DND-41 (cell line): Measurements from ENCODE around the gene KRTAP10-9.

Experiments
- ATAC-seq: fragments of 200-7000 bp; cut with Tn5 transposase; 3 replicates; pipeline ENCODE4 v1.9.1; 2021; ENCODE audit warnings: low read depth; ENCODE audit not compliant: insufficient read depth
- DNase-seq: peaks from one replicate; pipeline ENCODE4 v3.0.0-alpha.2; 2020
- H2AFZ ChIP-seq: 2 replicates; pipeline ENCODE4 v1.6.0; 2012; ENCODE audit warnings: low read depth, low read length
- H3K27ac ChIP-seq: 2 replicates; pipeline ENCODE4 v1.5.1; 2012; ENCODE audit warnings: low read length, inconsistent platforms
- H3K27me3 ChIP-seq: fragments of 200-600 bp; sonication (generic); 2 replicates; pipeline ENCODE4 v1.6.0; 2012; ENCODE audit warnings: low read length, mild to moderate bottlenecking, inconsistent platforms; ENCODE audit not compliant: insufficient read depth, poor library complexity
- H3K36me3 ChIP-seq: 2 replicates; pipeline ENCODE4 v1.5.1; 2012; ENCODE audit warnings: low read length, inconsistent platforms; ENCODE audit not compliant: insufficient read depth
- H3K4me1 ChIP-seq: 2 replicates; pipeline ENCODE4 v1.5.1; 2012; ENCODE audit warnings: mild to moderate bottlenecking, low read length; ENCODE audit not compliant: insufficient read depth
- H3K4me2 ChIP-seq: 2 replicates; pipeline ENCODE4 v1.6.0; 2012; ENCODE audit warnings: mild to moderate bottlenecking, moderate library complexity, low read length, inconsistent platforms; ENCODE audit not compliant: insufficient read depth
- H3K4me3 ChIP-seq, 2 experiments: fragments of 200-600 bp in 1 of 2; shearing (Covaris generic) in 1 of 2; 2 replicates each; pipeline ENCODE4 v1.5.1; 2012 to 2016; ENCODE audit warnings: inconsistent platforms in 2 of 2, low read length in 2 of 2, mild to moderate bottlenecking in 2 of 2, low read depth in 1 of 2, moderate library complexity in 1 of 2
- H3K79me2 ChIP-seq: 2 replicates; pipeline ENCODE4 v1.6.0; 2012; ENCODE audit warnings: low read length, inconsistent platforms; ENCODE audit not compliant: insufficient read depth
- H3K9ac ChIP-seq: 2 replicates; pipeline ENCODE4 v1.6.0; 2012; ENCODE audit warnings: low read depth, mild to moderate bottlenecking, inconsistent platforms, low read length, moderate library complexity
- H3K9me3 ChIP-seq: 2 replicates; pipeline ENCODE4 v1.5.1; 2012; ENCODE audit warnings: low read length, moderate library complexity, mild to moderate bottlenecking, inconsistent platforms; ENCODE audit not compliant: insufficient read depth, severe bottlenecking
- H4K20me1 ChIP-seq: 2 replicates; pipeline ENCODE4 v1.6.0; 2012; ENCODE audit warnings: low read length; ENCODE audit not compliant: insufficient read depth
- EZH2 ChIP-seq: IDR thresholded peaks from 3 replicates; pipeline ENCODE4 v1.6.1; 2012; ENCODE audit warnings: borderline replicate concordance, low read depth, mild to moderate bottlenecking, moderate library complexity, low read length, inconsistent platforms; ENCODE audit not compliant: severe bottlenecking
- TF ChIP-seq, protein P1 (sequence below): IDR thresholded peaks from 2 replicates; pipeline ENCODE4 v1.5.1; 2012; ENCODE audit warnings: borderline replicate concordance, low read length, moderate library complexity, mild to moderate bottlenecking; ENCODE audit not compliant: poor library complexity, severe bottlenecking; ENCODE audit errors: extremely low read depth

The KRTAP10-9 gene

DNA sequence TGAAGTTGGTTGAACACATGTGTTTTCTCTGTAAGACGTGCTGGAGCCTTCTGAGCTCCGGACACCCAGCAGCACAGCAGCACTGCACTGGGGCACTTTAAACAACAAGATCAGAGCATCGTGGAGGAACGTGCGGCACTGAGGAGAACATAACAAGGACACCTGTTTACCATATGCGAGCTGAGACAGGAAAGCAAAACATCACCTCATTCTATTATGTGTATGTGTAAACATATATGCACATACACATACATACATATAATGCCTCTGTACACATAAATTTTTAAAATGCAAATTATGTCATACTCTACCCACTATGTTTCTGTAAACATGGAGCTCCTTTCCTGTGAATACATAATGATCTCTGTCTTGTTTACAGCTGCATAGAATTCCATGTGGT, 31.4 kb upstream of the KRTAP10-9 start:
- TF ChIP-seq EZH2, result no peak
- TF ChIP-seq, protein P1, sequence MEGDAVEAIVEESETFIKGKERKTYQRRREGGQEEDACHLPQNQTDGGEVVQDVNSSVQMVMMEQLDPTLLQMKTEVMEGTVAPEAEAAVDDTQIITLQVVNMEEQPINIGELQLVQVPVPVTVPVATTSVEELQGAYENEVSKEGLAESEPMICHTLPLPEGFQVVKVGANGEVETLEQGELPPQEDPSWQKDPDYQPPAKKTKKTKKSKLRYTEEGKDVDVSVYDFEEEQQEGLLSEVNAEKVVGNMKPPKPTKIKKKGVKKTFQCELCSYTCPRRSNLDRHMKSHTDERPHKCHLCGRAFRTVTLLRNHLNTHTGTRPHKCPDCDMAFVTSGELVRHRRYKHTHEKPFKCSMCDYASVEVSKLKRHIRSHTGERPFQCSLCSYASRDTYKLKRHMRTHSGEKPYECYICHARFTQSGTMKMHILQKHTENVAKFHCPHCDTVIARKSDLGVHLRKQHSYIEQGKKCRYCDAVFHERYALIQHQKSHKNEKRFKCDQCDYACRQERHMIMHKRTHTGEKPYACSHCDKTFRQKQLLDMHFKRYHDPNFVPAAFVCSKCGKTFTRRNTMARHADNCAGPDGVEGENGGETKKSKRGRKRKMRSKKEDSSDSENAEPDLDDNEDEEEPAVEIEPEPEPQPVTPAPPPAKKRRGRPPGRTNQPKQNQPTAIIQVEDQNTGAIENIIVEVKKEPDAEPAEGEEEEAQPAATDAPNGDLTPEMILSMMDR, result no peak
- no peak for ATAC-seq
- H4K20me1 ChIP-seq, result no peaks in the 10 kb centered on the region
- H3K79me2 ChIP-seq, result no peaks in the 10 kb centered on the region
- H3K4me2 ChIP-seq, result no peak overlapping the region
- H3K36me3 ChIP-seq, result no peaks in the 10 kb centered on the region
- H3K4me3 ChIP-seq, result no peak overlapping the region
- no peaks in the 10 kb centered on the region for H3K27me3 ChIP-seq
- H3K9ac ChIP-seq, result no peak overlapping the region
- H2AFZ ChIP-seq, result no peak overlapping the region
- DNase-seq, result no peak
- H3K4me1 ChIP-seq, result no peaks in the 10 kb centered on the region
- H3K27ac ChIP-seq, result no peak overlapping the region
- H3K9me3 ChIP-seq, result no peaks in the 10 kb centered on the region

DNA sequence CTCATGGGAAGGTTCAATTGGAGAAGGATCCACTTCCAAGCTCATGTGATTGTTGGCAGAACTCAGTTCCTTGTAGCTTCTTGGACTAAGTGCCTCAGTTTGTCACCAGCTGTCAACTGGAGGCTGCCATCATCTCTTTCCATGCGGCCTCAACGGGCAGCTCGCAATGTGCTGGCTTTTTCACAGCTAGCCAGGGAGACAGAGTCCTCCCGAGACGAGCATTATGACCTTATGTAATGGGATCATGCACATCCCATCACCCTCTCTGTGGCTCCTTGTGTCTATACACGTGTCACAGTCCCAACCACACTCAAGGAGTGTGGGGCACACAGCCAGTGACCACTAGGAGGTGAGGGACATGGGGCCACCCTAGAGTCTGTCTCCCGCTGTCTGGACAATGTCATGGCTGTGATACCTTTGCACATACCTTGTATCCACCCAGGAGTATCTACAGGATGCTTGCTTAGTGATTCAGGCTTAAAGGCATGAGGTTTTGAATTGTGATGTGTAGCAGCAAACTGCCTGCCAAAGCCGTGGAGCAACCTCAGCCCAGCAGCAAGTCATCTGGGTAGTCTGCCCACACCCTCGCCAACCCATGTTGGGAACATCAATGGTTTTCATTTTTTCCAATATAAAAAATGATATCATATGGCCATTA, 30.7 kb upstream of the KRTAP10-9 start:
- DNase-seq, result no peak
- no peak for ATAC-seq
- no peaks in the 10 kb centered on the region for H3K79me2 ChIP-seq
- no peak for TF ChIP-seq EZH2
- TF ChIP-seq, protein P1, result no peak
- H3K9me3 ChIP-seq, result no peaks in the 10 kb centered on the region
- H3K4me1 ChIP-seq, result no peaks in the 10 kb centered on the region
- no peak overlapping the region for H2AFZ ChIP-seq
- H3K4me3 ChIP-seq, result no peak overlapping the region
- H3K27me3 ChIP-seq, result no peaks in the 10 kb centered on the region
- no peak overlapping the region for H3K9ac ChIP-seq
- no peaks in the 10 kb centered on the region for H3K36me3 ChIP-seq
- no peak overlapping the region for H3K4me2 ChIP-seq
- H3K27ac ChIP-seq, result no peak overlapping the region
- no peaks in the 10 kb centered on the region for H4K20me1 ChIP-seq

- no peaks in the 10 kb centered on the region for H3K36me3 ChIP-seq
- H3K27me3 ChIP-seq, result no peaks in the 10 kb centered on the region
- no peak for TF ChIP-seq EZH2
- TF ChIP-seq, protein P1, result no peak
- no peaks in the 10 kb centered on the region for H3K79me2 ChIP-seq
- no peak overlapping the region for H3K4me2 ChIP-seq
- H4K20me1 ChIP-seq, result no peaks in the 10 kb centered on the region
- no peaks in the 10 kb centered on the region for H3K4me1 ChIP-seq
- no peak overlapping the region for H3K9ac ChIP-seq
- no peaks in the 10 kb centered on the region for H3K9me3 ChIP-seq
- ATAC-seq (no peak), DNase-seq (no peak)
- H2AFZ ChIP-seq, result no peak overlapping the region
- no peak overlapping the region for H3K4me3 ChIP-seq
- no peak overlapping the region for H3K27ac ChIP-seq
These were observed 28.8 kb upstream of the KRTAP10-9 start for GRCh38 chr21:44598061-44598460.
